Measurements from ENCODE around the gene ZNF862.

Gene ZNF862

DNA sequence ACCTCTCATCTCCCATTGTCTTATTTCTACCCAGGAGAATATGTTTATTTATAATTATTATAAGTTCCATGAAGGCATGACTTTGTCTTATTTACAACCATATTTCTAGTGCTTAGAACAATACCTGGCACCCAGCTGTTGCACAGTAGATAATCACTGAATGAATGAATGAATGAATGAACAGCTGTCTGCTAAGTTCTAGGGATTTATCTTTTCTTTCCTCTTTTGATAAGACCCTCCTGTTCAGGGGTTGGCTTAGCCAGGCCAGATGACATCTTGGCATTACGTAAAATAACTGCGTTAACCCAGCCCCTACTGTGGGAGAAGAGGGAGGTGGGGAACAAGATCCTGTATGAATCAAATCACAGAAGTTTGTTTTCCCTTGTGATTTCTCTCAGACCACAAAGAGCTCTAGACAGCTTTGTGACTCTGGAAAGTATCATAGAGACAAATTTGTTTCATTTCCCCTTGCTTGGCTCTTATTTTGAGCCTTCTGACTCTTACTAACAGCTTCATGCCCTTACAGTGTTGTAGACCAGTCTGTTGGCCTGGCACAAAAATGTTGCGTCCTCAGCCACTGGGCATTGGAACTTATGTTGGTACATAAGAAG, 8.4 kb downstream of the ZNF862 start:
- no peak for FAIRE-seq

DNA sequence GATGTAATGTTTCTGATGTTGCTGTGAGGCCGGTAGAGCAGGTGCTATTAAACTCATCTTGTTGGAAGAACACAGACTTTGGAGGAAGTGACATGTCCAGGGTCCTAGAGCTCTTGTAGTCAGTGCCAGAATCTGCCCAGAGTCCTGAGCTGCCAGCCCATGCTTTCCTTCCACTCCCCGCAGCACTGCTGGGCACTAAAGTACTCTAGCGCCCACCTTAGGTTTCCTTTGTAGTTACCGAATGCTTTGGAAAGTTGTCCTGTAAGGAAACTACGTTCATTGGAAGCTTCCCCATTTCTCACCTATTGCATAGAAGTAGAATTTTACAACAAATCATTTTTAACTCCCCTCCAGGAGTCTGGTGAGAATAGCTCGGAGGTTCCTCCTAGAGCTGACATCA, 11.0 kb downstream of the ZNF862 start:
- FAIRE-seq: no peak

GRCh38 chr7:149850007-149850594, 11.9 kb downstream of the ZNF862 start:
- FAIRE-seq: no peak

GRCh38 chr7:149850716-149851115, 12.5 kb downstream of the ZNF862 start:
- FAIRE-seq: no peak

GRCh38 chr7:149851449-149851848, 13.3 kb downstream of the ZNF862 start:
- no peak for FAIRE-seq

GRCh38 chr7:149853157-149853556, 15.0 kb downstream of the ZNF862 start:
- no peak for FAIRE-seq

DNA sequence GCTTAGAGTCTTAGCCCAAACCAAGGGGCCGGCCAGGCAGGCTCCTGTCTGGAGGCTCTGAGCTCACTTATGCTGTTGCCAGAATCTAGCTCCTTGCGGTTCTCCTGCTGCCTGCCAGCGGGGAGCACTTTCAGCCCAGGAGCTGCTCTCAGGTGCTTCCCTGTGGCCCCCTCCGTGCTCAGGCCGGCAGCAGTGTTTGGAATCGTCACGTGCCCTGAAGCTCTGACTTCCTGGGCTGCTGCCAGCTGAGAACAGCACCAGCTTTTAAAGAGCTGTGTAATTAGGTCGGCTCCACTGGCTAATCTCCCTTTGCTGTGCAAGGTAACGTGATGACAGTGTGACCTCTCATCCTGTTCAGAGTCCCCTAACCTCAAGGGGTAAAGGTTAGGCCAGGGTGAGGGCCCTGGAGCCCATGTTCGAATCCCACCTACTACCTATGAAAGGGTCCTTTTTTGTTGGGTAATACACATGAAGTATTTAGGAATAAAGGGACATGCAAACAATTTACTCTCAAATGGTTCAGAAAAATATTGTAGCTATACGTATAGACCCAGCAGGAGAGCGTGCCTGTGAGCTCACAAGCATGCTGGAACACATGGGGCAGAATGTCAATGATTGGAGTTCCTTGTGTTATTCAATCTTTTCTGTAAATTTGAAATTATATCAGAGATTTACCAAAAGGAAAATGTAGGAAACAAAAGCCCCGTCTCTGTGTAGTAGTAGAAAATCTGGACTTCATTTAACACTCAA, 16.6 kb downstream of the ZNF862 start:
- FAIRE-seq: peak; percentile 51

DNA sequence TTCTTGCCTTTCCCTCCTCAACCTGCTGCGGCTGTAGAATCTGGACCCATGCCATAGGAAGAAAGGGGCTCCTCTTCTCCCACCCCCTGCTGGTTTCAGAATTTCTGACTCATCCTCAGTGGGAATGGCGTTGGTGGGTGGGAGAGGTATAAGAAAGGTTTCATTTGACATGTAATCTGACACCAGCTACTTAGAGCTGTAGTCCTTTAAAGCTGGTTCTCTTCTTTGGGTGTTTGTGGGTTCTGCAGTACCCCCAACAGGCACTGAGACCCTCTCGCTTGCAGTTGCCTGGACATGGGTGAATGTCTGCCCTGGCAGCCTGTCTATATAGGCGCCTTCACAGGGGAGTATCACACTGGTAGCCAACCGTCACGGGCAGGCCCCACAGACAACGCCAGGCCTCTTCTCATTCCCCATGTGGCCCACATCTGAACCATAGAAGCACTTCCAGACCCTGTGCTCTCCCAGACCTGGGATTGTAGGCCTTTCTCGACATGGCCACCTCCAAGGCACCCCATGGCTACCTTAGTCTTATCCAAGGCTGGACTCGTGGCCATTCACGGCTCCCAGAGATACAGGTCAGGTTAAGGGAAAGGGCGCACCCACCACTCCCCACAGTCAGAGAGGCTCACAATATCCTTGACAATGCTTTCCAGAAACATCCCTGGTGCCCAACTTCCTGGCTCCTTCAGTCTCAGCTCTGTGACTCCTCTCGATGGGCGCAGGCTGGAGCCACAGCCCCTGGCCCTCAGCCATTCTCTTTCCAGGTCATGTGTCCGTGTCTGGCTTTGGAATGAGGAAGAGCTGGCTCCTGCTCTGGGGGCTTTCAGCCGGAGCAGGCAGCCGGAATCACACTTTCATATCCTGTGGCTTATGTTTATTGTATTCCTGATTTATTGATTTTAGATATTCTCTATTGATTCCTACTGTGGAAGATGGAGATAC, 17.5 kb downstream of the ZNF862 start:
- no peak for FAIRE-seq

GRCh38 chr7:149856583-149856982, 18.4 kb downstream of the ZNF862 start:
- FAIRE-seq: no peak

DNA sequence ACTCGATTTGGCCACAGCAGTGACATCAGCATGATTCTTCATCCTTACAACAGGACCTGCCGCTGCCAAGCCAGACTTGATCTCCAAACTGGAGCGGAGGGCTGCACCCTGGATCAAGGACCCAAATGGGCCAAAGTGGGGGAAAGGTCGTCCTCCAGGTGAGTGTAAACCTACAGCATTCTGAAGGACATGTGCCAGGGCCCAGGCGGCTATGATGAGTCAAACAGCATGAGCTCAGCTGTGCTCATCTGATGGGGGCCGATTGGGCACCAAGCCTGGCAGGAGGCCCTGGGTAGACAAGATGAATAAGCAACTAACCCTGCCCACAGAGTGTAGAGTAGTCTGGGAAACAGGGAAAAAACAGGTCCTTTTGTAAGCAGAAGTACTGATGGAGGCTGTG, 21.2 kb downstream of the ZNF862 start:
- no peak for FAIRE-seq

DNA sequence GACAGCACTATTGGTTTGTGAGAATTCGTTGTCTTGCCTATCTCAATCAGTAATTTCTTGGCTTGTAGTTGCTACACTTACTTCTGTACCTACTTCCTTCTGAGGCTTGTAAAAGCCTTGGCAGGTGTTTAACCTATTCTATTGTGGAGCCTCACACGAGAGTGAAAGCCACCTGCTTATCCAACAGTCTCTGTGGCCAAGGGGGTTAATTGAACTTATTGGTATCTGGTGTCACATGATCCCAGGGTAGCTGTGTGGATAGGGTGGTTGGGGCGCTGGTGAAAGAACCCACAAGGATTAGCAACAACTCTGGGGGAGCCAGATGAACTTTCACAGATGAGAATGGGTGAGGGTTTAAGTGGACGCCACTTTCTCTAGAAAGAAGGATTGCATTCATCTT, 21.7 kb downstream of the ZNF862 start:
- no peak for FAIRE-seq

GRCh38 chr7:149860821-149861727, 22.9 kb downstream of the ZNF862 start:
- FAIRE-seq: no peak

DNA sequence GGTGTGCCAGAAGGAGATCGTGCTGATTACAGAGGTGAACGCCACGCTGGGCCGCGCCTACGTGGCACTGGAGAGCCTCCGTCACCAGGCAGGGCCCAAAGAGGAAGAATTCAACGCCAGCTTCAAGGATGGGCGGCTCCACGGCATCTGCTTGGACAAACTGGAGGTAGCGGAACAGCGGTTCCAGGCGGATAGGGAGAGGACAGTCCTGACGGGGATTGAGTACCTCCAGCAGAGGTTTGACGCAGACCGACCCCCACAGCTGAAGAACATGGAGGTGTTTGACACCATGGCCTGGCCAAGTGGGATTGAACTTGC, 23.5 kb downstream of the ZNF862 start:
- no peak for FAIRE-seq

- FAIRE-seq: no peak
Measured at GRCh38 chr7:149862156-149862555, 24.0 kb downstream of the ZNF862 start.

GRCh38 chr7:149863500-149863899, 25.3 kb downstream of the ZNF862 start:
- no peak for FAIRE-seq

DNA sequence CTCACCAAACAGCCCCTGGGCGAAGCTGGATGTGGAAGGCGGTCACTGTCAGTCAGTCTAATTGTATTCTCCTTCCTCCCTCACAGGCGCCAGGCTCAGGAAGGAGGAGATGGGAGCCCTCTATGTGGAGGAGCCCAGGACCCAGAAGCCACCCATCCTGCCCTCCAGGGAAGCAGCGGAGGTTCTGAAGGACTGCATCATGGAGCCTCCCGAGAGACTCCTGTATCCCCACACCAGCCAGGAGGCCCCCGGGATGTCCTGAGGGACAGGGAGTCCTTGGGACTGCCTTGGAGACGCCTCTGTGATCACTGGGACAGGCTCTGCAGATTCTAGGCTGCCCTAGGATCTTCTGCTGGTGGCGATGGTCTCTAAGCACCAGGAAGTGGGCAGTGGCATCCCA, 25.8 kb downstream of the ZNF862 start:
- FAIRE-seq: no peak

- FAIRE-seq: no peak
Measured at GRCh38 chr7:149864751-149865150, 26.6 kb downstream of the ZNF862 start.

GRCh38 chr7:149865437-149865836, 27.3 kb downstream of the ZNF862 start:
- FAIRE-seq: no peak

DNA sequence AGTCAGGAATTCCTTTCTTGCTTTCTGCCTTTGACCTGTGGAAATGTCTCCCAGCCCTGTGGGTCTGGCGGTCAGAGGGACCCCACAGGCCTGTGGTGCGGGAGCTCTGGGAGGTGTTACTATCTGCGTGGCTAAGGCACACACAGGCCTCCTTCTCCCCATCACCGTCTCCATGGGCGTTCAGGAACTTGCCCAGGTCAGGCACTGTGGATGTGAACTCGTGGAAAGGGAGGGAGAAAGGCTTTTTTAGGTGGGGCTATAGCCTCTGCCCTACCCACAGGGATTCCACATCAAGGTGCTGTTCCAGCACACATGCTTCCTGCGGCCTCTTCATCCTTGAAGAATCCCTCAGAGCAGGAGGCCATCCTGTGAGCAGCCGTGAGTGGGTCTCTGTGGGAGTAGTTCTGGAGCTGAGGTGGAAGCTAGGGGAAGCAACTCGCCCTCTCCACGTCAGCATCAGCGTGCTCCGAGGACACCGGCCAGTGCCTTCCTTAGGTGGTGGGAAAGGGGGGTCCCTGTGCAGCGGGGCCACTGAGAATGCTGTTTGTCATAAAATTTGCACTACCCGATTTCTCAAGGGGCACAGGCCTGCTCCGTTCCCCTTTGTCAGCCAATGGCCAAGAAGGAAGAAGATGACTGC, 28.1 kb downstream of the ZNF862 start:
- FAIRE-seq: no peak

- no peak for FAIRE-seq
Measured at GRCh38 chr7:149866779-149867447, 28.7 kb downstream of the ZNF862 start.
